TTC549 (cell line): ENCODE results near the gene OR10AG1.

Experiments used
- FAIRE-seq: peaks from 2 replicates; lab custom pipeline; 2012; peaks lifted over from hg19 to GRCh38; lab: Jason Lieb, UNC

Gene OR10AG1

GRCh38 chr11:55969845-55970244, at the start of gene OR10AG1:
Gene OR10AG1 (minus strand): TSS chr11:55969945. CDS start chr11:55969907, 38 bp downstream.
- FAIRE-seq: no peak

GRCh38 chr11:56013805-56014204, 44.1 kb upstream of the OR10AG1 start:
- no peak for FAIRE-seq

- FAIRE-seq: no peak
Measured at GRCh38 chr11:56010716-56011115, 41.0 kb upstream of the OR10AG1 start.

- no peak for FAIRE-seq
Measured at GRCh38 chr11:55994525-55994924, 24.8 kb upstream of the OR10AG1 start, which contains the start of gene OR5F1. Gene OR5F1 (minus strand): TSS chr11:55994625. CDS start chr11:55994625, 0 bp downstream.

GRCh38 chr11:55970935-55971334, 1.2 kb upstream of the OR10AG1 start:
- FAIRE-seq: no peak

GRCh38 chr11:55967914-55968313, 1.8 kb downstream of the OR10AG1 start:
- no peak for FAIRE-seq

- FAIRE-seq: no peak
Measured at GRCh38 chr11:55966391-55966790, 3.4 kb downstream of the OR10AG1 start.

- FAIRE-seq: no peak
Measured at GRCh38 chr11:55956521-55956920, 13.2 kb downstream of the OR10AG1 start.

GRCh38 chr11:55949330-55949729, 20.4 kb downstream of the OR10AG1 start:
- FAIRE-seq: no peak

GRCh38 chr11:55942785-55943392, 26.9 kb downstream of the OR10AG1 start:
- FAIRE-seq: no peak

GRCh38 chr11:55936300-55936699, 33.4 kb downstream of the OR10AG1 start, which contains the start of gene OR5I1:
Gene OR5I1 (minus strand): TSS chr11:55936400. CDS start chr11:55936400, 0 bp downstream.
- FAIRE-seq: no peak

GRCh38 chr11:55920537-55920936, 49.2 kb downstream of the OR10AG1 start:
- no peak for FAIRE-seq
